Measurements from ENCODE around the gene CNTNAP5.

Gene CNTNAP5

DNA sequence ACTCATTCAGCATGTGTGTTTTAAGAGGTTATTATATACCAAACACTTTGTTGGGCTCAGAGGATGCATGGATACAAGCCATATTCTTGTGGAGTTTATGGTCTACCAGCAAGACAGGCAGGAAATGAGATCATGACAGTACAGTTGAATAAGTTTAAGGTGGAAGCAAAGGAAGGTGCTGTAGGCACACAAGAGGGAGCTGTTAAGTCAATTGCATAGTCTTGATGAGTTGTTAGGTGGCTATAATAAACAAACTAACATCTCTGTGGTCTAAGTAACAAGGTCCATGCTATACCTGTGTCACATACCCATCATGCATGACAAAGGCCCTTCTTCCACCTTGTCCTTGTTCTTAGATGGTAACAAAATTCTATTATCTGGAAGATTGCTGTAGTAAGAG, 538.3 kb downstream of the CNTNAP5 start:
- Histone ChIP-seq H4K12ac (ENCODE audit: low read depth, low read length) (no peak overlapping the region), H3K79me1 (ENCODE audit: low read length) (no peaks in the 10 kb centered on the region), H3K9ac (ENCODE audit: low read length) (no peak overlapping the region), H3K27ac (ENCODE audit: low read depth, low read length) (no peak overlapping the region), H3K4me3 (ENCODE audit: low read depth, low read length) (no peak overlapping the region), H3K36me3 (ENCODE audit: control insufficient read depth in 1 of 2, insufficient read depth in 2 of 2, low read length in 2 of 2) (no peaks in the 10 kb centered on the region), H3K79me2 (ENCODE audit: control insufficient read depth, insufficient read depth, low read length, poor library complexity) (no peaks in the 10 kb centered on the region), H2AK5ac (ENCODE audit: low read length) (no peak overlapping the region), H2AFZ (ENCODE audit: insufficient read depth, low read length, poor library complexity) (no peak overlapping the region), H4K91ac (ENCODE audit: low read depth, low read length) (no peak overlapping the region), H2BK5ac (ENCODE audit: low read depth, low read length, poor library complexity) (no peak overlapping the region), H2BK120ac (ENCODE audit: insufficient read depth, low read length, poor library complexity) (no peak overlapping the region), H2BK12ac (ENCODE audit: low read length) (no peak overlapping the region), H4K8ac (ENCODE audit: low read depth, low read length) (no peak overlapping the region), H3K14ac (ENCODE audit: low read length) (no peak overlapping the region), H3K18ac (ENCODE audit: low read length) (no peak overlapping the region), H3K9me3 (ENCODE audit: insufficient read depth, low read depth, low read length) (no peaks in the 10 kb centered on the region), H3K4me2 (ENCODE audit: low read length) (no peak overlapping the region), H3K23ac (ENCODE audit: low read length) (no peak overlapping the region), H3K27me3 (ENCODE audit: insufficient read depth, low read length) (no peaks in the 10 kb centered on the region), H3K4ac (ENCODE audit: low read depth, low read length) (no peak overlapping the region), H3K4me1 (ENCODE audit: control insufficient read depth in 1 of 2, insufficient read depth in 2 of 2, low read length in 2 of 2) (no peaks in the 10 kb centered on the region)
- DNase-seq = no peak

DNA sequence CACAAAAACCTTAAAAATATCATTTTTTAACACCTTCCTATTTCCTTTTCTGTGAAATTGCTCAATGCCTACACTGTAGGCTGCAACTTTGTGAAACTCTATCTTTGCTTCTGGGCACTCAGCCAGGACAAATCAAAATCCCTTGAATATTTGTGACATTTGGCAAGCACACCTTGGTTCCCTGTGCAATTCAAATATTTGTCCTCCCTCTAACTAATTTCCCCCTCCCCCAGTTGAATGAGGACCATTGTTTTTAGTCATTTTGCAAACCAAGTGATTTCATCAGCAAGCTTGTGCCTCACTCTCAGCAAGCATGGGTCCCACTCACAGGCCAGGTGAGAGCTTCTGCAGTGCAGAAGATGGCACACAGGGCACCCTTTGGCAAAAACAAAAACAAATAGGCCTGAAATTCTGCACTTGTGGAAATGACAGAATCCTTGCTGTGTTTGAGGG, 541.5 kb downstream of the CNTNAP5 start:
- no peak for DNase-seq
- Histone ChIP-seq H2BK12ac (ENCODE audit: low read length) (no peak overlapping the region), H3K23ac (ENCODE audit: low read length) (no peak overlapping the region), H4K12ac (ENCODE audit: low read depth, low read length) (no peak overlapping the region), H3K79me1 (ENCODE audit: low read length) (no peaks in the 10 kb centered on the region), H3K27me3 (ENCODE audit: insufficient read depth, low read length) (no peaks in the 10 kb centered on the region), H3K14ac (ENCODE audit: low read length) (no peak overlapping the region), H4K91ac (ENCODE audit: low read depth, low read length) (no peak overlapping the region), H2BK120ac (ENCODE audit: insufficient read depth, low read length, poor library complexity) (no peak overlapping the region), H3K4me1 (ENCODE audit: control insufficient read depth in 1 of 2, insufficient read depth in 2 of 2, low read length in 2 of 2) (no peaks in the 10 kb centered on the region), H2BK5ac (ENCODE audit: low read depth, low read length, poor library complexity) (no peak overlapping the region), H3K4me2 (ENCODE audit: low read length) (no peak overlapping the region), H3K4ac (ENCODE audit: low read depth, low read length) (no peak overlapping the region), H2AFZ (ENCODE audit: insufficient read depth, low read length, poor library complexity) (no peak overlapping the region), H3K36me3 (ENCODE audit: control insufficient read depth in 1 of 2, insufficient read depth in 2 of 2, low read length in 2 of 2) (no peaks in the 10 kb centered on the region), H3K27ac (ENCODE audit: low read depth, low read length) (no peak overlapping the region), H3K79me2 (ENCODE audit: control insufficient read depth, insufficient read depth, low read length, poor library complexity) (no peaks in the 10 kb centered on the region), H3K9me3 (ENCODE audit: insufficient read depth, low read depth, low read length) (no peaks in the 10 kb centered on the region), H3K4me3 (ENCODE audit: low read depth, low read length) (no peak overlapping the region), H3K18ac (ENCODE audit: low read length) (no peak overlapping the region), H4K8ac (ENCODE audit: low read depth, low read length) (no peak overlapping the region), H2AK5ac (ENCODE audit: low read length) (no peak overlapping the region), H3K9ac (ENCODE audit: low read length) (no peak overlapping the region)

DNA sequence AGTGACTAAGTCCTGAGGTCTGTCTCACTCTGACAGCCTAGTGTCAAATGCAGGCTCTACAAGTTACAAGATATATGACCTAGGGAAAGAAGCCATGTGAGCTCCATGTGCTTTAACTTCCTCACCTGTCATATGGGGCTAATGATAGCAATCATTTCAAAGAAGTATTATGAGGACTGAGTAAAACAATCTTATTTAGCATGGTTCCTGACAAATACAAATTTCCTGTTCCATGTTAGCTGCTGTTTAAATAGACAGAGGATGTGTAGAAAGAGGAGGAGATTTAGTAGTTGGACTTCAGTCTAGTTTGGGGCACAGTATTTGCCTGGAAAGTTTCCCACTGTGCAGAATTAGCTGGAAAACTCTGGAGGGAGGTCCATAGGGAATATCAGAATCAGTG, 545.8 kb downstream of the CNTNAP5 start:
- H3K4me3 ChIP-seq (ENCODE audit: low read depth, low read length) = no peak overlapping the region
- no peak overlapping the region for H3K9ac ChIP-seq (ENCODE audit: low read length)
- H3K18ac ChIP-seq (ENCODE audit: low read length) = no peak overlapping the region
- DNase-seq = no peak
- no peak overlapping the region for H3K27ac ChIP-seq (ENCODE audit: low read depth, low read length)
- H3K36me3 ChIP-seq (ENCODE audit: control insufficient read depth in 1 of 2, insufficient read depth in 2 of 2, low read length in 2 of 2) = no peaks in the 10 kb centered on the region
- H2BK12ac ChIP-seq (ENCODE audit: low read length) = no peak overlapping the region
- H2BK120ac ChIP-seq (ENCODE audit: insufficient read depth, low read length, poor library complexity) = no peak overlapping the region
- H4K91ac ChIP-seq (ENCODE audit: low read depth, low read length) = no peak overlapping the region
- no peak overlapping the region for H3K23ac ChIP-seq (ENCODE audit: low read length)
- H3K4ac ChIP-seq (ENCODE audit: low read depth, low read length) = no peak overlapping the region
- H3K4me2 ChIP-seq (ENCODE audit: low read length) = no peak overlapping the region
- H3K9me3 ChIP-seq (ENCODE audit: insufficient read depth, low read depth, low read length) = no peaks in the 10 kb centered on the region
- H2AFZ ChIP-seq (ENCODE audit: insufficient read depth, low read length, poor library complexity) = no peak overlapping the region
- no peaks in the 10 kb centered on the region for H3K79me1 ChIP-seq (ENCODE audit: low read length)
- H4K12ac ChIP-seq (ENCODE audit: low read depth, low read length) = no peak overlapping the region
- H3K14ac ChIP-seq (ENCODE audit: low read length) = no peak overlapping the region
- H4K8ac ChIP-seq (ENCODE audit: low read depth, low read length) = no peak overlapping the region
- H3K4me1 ChIP-seq (ENCODE audit: control insufficient read depth in 1 of 2, insufficient read depth in 2 of 2, low read length in 2 of 2) = no peaks in the 10 kb centered on the region
- H3K27me3 ChIP-seq (ENCODE audit: insufficient read depth, low read length) = no peaks in the 10 kb centered on the region
- no peaks in the 10 kb centered on the region for H3K79me2 ChIP-seq (ENCODE audit: control insufficient read depth, insufficient read depth, low read length, poor library complexity)
- no peak overlapping the region for H2BK5ac ChIP-seq (ENCODE audit: low read depth, low read length, poor library complexity)
- H2AK5ac ChIP-seq (ENCODE audit: low read length) = no peak overlapping the region

DNA sequence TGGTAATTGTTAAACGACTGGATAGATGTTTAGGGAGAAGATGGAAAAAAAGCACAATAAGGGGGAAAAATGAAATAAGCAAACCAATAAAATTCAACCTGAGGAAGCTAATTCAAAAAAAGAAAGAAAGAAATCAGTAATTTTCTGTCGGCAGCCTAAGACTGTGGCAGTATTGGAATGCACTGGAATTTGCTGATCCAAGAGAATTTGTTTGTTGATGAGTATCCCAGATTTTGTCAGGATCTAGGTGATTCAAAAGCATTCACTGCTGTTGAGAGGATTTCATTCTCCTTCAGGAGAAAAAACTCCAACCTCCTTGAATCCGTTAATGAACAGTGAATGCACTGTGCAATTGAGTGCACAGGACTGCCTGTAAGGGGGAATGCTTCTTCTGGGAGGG, 546.7 kb downstream of the CNTNAP5 start:
- no peaks in the 10 kb centered on the region for H3K79me2 ChIP-seq (ENCODE audit: control insufficient read depth, insufficient read depth, low read length, poor library complexity)
- no peaks in the 10 kb centered on the region for H3K9me3 ChIP-seq (ENCODE audit: insufficient read depth, low read depth, low read length)
- no peak overlapping the region for H3K14ac ChIP-seq (ENCODE audit: low read length)
- H3K23ac ChIP-seq (ENCODE audit: low read length) = no peak overlapping the region
- no peak overlapping the region for H3K4ac ChIP-seq (ENCODE audit: low read depth, low read length)
- H3K27ac ChIP-seq (ENCODE audit: low read depth, low read length) = no peak overlapping the region
- H3K9ac ChIP-seq (ENCODE audit: low read length) = no peak overlapping the region
- H3K4me2 ChIP-seq (ENCODE audit: low read length) = no peak overlapping the region
- no peaks in the 10 kb centered on the region for H3K27me3 ChIP-seq (ENCODE audit: insufficient read depth, low read length)
- H2AFZ ChIP-seq (ENCODE audit: insufficient read depth, low read length, poor library complexity) = no peak overlapping the region
- H4K8ac ChIP-seq (ENCODE audit: low read depth, low read length) = no peak overlapping the region
- H3K4me1 ChIP-seq (ENCODE audit: control insufficient read depth in 1 of 2, insufficient read depth in 2 of 2, low read length in 2 of 2) = no peaks in the 10 kb centered on the region
- H2BK5ac ChIP-seq (ENCODE audit: low read depth, low read length, poor library complexity) = no peak overlapping the region
- H3K36me3 ChIP-seq (ENCODE audit: control insufficient read depth in 1 of 2, insufficient read depth in 2 of 2, low read length in 2 of 2) = no peaks in the 10 kb centered on the region
- no peak overlapping the region for H2BK120ac ChIP-seq (ENCODE audit: insufficient read depth, low read length, poor library complexity)
- no peaks in the 10 kb centered on the region for H3K79me1 ChIP-seq (ENCODE audit: low read length)
- no peak overlapping the region for H4K91ac ChIP-seq (ENCODE audit: low read depth, low read length)
- no peak overlapping the region for H2AK5ac ChIP-seq (ENCODE audit: low read length)
- no CpG with 5 or more reads among the region's 3 CpGs for WGBS (ENCODE audit: extremely low coverage, insufficient coverage, insufficient read length)
- no peak overlapping the region for H3K18ac ChIP-seq (ENCODE audit: low read length)
- no peak overlapping the region for H2BK12ac ChIP-seq (ENCODE audit: low read length)
- no peak overlapping the region for H4K12ac ChIP-seq (ENCODE audit: low read depth, low read length)
- no peak for DNase-seq
- H3K4me3 ChIP-seq (ENCODE audit: low read depth, low read length) = no peak overlapping the region
